Measurements from ENCODE around the gene NODAL.
A peak's percentile ranks its signal among the peaks of the same experiment; 100 is the strongest.

NODAL gene

DNA sequence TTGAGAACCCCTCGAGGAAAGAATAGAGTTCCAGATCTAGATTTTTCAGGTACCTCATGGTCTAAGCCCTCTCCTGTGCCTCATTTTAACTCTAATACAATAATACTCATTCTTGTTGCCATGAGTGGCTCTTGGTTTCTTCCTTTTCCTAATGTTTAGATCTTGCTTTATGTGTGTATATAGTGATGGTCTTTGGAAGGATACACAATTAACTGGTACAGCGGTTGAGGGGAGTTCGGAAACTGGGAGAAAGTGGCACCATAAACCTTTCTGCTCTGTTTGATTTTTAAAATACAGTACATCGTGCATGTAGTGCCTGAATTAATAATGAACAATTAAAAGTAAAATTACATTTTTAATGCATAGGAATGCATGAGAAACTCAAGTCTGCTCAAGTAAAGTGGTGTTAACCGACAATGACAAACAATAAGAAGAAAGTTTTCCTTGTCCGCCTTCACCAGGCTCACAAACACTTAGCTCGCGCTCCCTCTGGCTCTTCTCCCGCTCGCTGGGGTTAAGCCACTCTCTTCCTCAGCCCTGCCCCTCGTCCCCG, 37.9 kb downstream of the NODAL start:
- peak overlapping the region; percentile 87 for H3K4me3 ChIP-seq (ENCODE audit: low read depth, low read length)
- DNase-seq (ENCODE audit: low read depth): no peak
- TF ChIP-seq, protein P1, sequence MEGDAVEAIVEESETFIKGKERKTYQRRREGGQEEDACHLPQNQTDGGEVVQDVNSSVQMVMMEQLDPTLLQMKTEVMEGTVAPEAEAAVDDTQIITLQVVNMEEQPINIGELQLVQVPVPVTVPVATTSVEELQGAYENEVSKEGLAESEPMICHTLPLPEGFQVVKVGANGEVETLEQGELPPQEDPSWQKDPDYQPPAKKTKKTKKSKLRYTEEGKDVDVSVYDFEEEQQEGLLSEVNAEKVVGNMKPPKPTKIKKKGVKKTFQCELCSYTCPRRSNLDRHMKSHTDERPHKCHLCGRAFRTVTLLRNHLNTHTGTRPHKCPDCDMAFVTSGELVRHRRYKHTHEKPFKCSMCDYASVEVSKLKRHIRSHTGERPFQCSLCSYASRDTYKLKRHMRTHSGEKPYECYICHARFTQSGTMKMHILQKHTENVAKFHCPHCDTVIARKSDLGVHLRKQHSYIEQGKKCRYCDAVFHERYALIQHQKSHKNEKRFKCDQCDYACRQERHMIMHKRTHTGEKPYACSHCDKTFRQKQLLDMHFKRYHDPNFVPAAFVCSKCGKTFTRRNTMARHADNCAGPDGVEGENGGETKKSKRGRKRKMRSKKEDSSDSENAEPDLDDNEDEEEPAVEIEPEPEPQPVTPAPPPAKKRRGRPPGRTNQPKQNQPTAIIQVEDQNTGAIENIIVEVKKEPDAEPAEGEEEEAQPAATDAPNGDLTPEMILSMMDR (conservative IDR thresholded peaks at IDR 0.05; ENCODE audit: low read depth, low read length): peak; percentile 13

DNA sequence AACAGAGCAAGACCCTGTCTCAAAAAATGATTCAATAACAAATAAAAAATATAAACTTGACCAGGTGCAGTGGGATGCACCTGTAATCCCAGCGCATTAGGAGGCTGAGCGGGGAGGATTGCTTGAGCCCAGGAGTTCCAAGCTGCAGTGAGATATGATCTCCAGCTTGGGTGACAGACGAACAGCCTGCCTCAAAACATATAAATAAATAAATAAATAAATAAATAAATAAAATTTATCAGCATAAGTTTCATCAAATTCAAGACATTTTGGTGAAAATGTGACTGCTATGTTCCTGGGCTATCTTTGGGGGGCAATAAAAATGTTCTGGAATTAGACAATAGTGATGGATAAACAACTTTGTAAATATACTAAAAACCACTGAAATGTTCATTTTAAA, 42.3 kb downstream of the NODAL start:
- DNase-seq (ENCODE audit: low read depth): no peak
- no peak overlapping the region for H3K4me3 ChIP-seq (ENCODE audit: low read depth, low read length)
- TF ChIP-seq, protein P1 (conservative IDR thresholded peaks at IDR 0.05; ENCODE audit: low read depth, low read length): no peak

DNA sequence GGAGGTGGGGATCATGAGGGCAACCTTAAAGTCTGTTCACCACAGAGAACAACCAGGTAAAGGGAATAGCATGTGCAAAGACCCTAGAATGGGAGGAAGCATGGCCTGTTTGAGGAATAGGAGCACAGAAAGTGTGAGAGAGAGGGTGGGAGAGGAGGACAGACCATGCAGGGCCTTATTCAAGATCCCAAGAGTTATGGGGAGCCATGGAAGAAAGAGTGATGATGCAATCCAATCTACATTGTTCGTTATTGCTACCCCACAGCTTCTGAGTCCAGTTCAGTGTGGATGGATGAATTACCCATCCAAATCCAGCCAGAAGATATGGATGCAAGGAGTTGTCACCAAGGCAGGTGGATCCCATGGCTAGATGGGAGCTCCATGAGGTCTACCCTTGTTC, 45.3 kb downstream of the NODAL start:
- no peak overlapping the region for H3K4me3 ChIP-seq (ENCODE audit: low read depth, low read length)
- TF ChIP-seq, protein P1 (conservative IDR thresholded peaks at IDR 0.05; ENCODE audit: low read depth, low read length): no peak
- DNase-seq (ENCODE audit: low read depth): no peak

DNA sequence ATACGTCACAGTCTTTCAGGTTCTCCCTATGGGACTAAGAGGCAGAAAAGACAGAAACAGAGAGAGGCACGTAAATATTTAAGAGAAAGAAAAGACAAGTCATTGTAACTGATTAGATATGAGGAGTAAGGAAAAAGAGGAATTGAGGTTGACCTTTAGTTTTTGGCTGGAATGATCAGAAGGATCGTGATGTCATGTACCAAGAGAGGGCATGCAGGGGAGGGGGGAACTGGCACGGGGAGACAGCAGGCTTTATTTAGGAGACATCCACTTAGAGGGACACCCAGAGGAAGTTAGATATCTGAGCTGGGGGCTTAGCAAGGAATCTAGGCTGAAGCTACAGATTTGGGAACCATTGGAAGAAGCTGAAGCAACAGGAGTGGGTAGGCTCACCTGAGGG, 49.8 kb downstream of the NODAL start:
- no peak overlapping the region for H3K4me3 ChIP-seq (ENCODE audit: low read depth, low read length)
- TF ChIP-seq, protein P1 (conservative IDR thresholded peaks at IDR 0.05; ENCODE audit: low read depth, low read length): no peak
- no peak for DNase-seq (ENCODE audit: low read depth)

All from choroid plexus epithelial cell (primary cell).